ENCODE results near the gene ZNF559. TPM values are rescaled to one million over a fixed set of nuclear protein-coding genes. Genes with fewer than 3 reads are reported as not detected.

Gene ZNF559
- total and polyA plus RNA-seq, 2 of the 8 experiments (the other 6 are each of a cell fraction or from before 2014, with no cell fraction given), result 10.2 to 17.6 TPM

DNA sequence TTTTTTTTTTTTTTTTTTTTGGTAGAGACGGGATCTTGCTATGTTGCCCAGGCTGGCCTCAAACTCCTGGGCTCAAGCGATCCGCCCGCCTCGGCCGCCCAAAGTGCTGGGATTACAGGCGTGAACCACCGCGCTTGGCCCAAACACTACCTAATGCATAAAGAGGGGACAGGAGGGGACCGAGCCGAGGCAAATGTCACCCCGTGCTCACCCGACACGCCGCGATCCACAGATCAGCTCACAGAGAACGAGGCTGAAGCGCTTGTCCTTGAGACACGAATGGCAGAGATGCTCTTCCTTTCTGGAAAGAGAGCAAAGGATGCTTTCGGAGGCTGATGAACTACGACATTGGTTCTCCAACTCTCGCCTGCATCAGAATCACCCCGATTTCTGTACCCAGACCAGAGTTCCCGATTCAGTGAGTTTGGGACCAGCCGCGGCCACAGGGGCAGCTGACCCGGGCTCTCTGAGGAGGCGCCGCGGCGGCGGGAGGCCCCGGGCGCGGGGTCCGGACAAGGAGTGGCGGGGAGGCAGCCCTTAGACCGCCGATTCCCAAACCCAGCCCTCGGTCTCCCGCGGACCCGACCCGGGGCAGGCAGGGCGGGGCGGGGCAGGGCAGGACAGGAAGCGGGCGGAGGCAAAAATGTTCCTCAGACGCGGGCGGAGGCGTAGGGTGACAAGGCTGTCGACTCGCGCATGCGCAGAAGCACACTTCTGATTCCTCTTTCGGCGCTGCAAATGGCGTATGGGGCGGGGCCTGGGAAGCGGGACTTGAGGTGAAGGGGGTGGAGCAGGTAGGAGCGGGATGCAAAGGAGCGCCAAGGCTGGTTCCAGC, 14.6 kb upstream of the ZNF559 start, which contains the start of gene ZNF699:
ZNF699 (minus strand) TSS at position 700 of the 835 bp plus-strand sequence. CDS start 4,719 bp downstream, outside the sequence.
- CTCF ChIA-PET (ENCODE audit: partially characterized antibody), result no interaction called here
- H4K20me1 ChIP-seq (replicated peaks in 1 of 2; ENCODE audit: control insufficient read depth in 1 of 2, insufficient read depth in 2 of 2, low read length in 2 of 2), result no peaks in the 10 kb centered on the region
- H3K23ac ChIP-seq (ENCODE audit: insufficient read length), result no peak within 1 kb of the TSS
- peak; percentile 94 to 97 for DNase-seq (ENCODE audit: low read depth in 1 of 2, low spot score in 2 of 2)
- no peak within 1 kb of the TSS for H2BK20ac ChIP-seq (ENCODE audit: low read length)
- peaks cover 15 to 30% of the 10 kb centered on the region in 2 experiments for H3K9me3 ChIP-seq (ENCODE audit: insufficient read depth in 2 of 2, low read depth in 1 of 2, low read length in 1 of 2)
- H3K56ac ChIP-seq (replicated peaks; ENCODE audit: insufficient read length, low read depth, low read length), result no peak within 1 kb of the TSS
- no peak within 1 kb of the TSS for H2AK5ac ChIP-seq (ENCODE audit: low read depth, low read length)
- H4K8ac ChIP-seq (ENCODE audit: extremely low read depth, insufficient read depth, low read length), result peak within 1 kb of the TSS; percentile 91; the same call in 1 of the 2 replicates
- H3K4me2 ChIP-seq (ENCODE audit: insufficient read depth in 1 of 2, low read depth in 2 of 2, low read length in 2 of 2), result peak within 1 kb of the TSS; percentile 74 to 94
- H3K79me2 ChIP-seq (ENCODE audit: control insufficient read depth in 1 of 2, insufficient read depth in 2 of 2, low read length in 2 of 2), result no peaks in the 10 kb centered on the region
- no peak within 1 kb of the TSS for H3K14ac ChIP-seq (ENCODE audit: insufficient read length)
- H3K4me3 ChIP-seq (ENCODE audit: extremely low read depth in 1 of 4, insufficient read depth in 2 of 4, low read depth in 3 of 4, low read length in 4 of 4), result peak within 1 kb of the TSS; percentile 75 to 92 (median 78)
- FAIRE-seq, result peak; percentile 24
- peak within 1 kb of the TSS; percentile 58 for H4K5ac ChIP-seq (ENCODE audit: insufficient read length, low read depth, low read length)
- H3K27me3 ChIP-seq (replicated peaks in 1 of 4; ENCODE audit: control insufficient read depth in 3 of 4, extremely low read depth in 1 of 4, insufficient read depth in 3 of 4, low read length in 3 of 4), result no peaks in the 10 kb centered on the region
- peak within 1 kb of the TSS; percentile 92; the same call in 1 of the 2 replicates for H2BK15ac ChIP-seq (ENCODE audit: low read length)
- POLR2A ChIA-PET (ENCODE audit: partially characterized antibody), result interaction anchor here (0.6 to 1.5 kb wide), 3 partner anchors 14 to 273 kb away, joined by 3 to 8 read pairs (median 5); partner anchors contain the start of gene ZNF559
- WGBS, 2 experiments (ENCODE audit: extremely low coverage in 1 of 2, insufficient coverage in 1 of 2, insufficient read length in 1 of 2, insufficient replicate concordance in 2 of 2, low coverage in 1 of 2, low lambda C conversion rate in 2 of 2, missing lambda C conversion rate in 1 of 2), result 7% methylated on average over 41 of the region's 63 CpGs; no CpG with 5 or more reads in 1 of the 2 experiments
- H3K18ac ChIP-seq (ENCODE audit: extremely low read depth, low read length), result peak within 1 kb of the TSS; percentile 93
- H3K4me1 ChIP-seq (replicated peaks in 1 of 4; ENCODE audit: control insufficient read depth in 3 of 4, insufficient read depth in 4 of 4, low read length in 3 of 4), result peaks cover 0 to 3% (median 0%) of the 10 kb centered on the region in 4 experiments; a peak in 1 of 7 replicates
- no peak within 1 kb of the TSS for H3K4ac ChIP-seq (replicated peaks; ENCODE audit: insufficient read length, low read depth, low read length)
- H2BK12ac ChIP-seq (ENCODE audit: low read depth, low read length), result peak within 1 kb of the TSS; percentile 92; the same call in 1 of the 2 replicates
- no peaks in the 10 kb centered on the region for H3K79me1 ChIP-seq (ENCODE audit: low read depth, low read length)
- peaks cover 5% of the 10 kb centered on the region; the same call in 1 of the 2 replicates for H3K23me2 ChIP-seq (ENCODE audit: low read depth, low read length)
- H2BK120ac ChIP-seq (replicated peaks; ENCODE audit: low read depth, low read length), result no peak within 1 kb of the TSS
- peak within 1 kb of the TSS; percentile 96; the same call in 1 of the 2 replicates for H2BK5ac ChIP-seq (ENCODE audit: low read depth, low read length)
- H3K9ac ChIP-seq (replicated peaks in 1 of 4; ENCODE audit: extremely low read depth in 1 of 4, low read depth in 3 of 4, low read length in 3 of 4), result peak within 1 kb of the TSS; percentile 51 to 89 (median 66)
- H3K27ac ChIP-seq (ENCODE audit: low read depth, low read length), result peak within 1 kb of the TSS; percentile 82
- no peak within 1 kb of the TSS for H4K91ac ChIP-seq (replicated peaks; ENCODE audit: insufficient read length, low read length)
- peak within 1 kb of the TSS; percentile 100 for H2AFZ ChIP-seq (ENCODE audit: low read length)
- peaks cover 0 to 2% (median 0%) of the 10 kb centered on the region in 4 experiments; a peak in 1 of 8 replicates for H3K36me3 ChIP-seq (ENCODE audit: control insufficient read depth in 2 of 4, insufficient read depth in 4 of 4, low read length in 3 of 4)
- TF ChIP-seq CHD2 (IDR thresholded peaks at IDR 0.05; ENCODE audit: low read length) (no peak), SP2 (IDR thresholded peaks at IDR 0.05; ENCODE audit: low read length) (no peak), PHF8 (conservative IDR thresholded peaks at IDR 0.05; ENCODE audit: low read depth, low read length) (peak; percentile 67), BACH1 (IDR thresholded peaks at IDR 0.05; ENCODE audit: low read length) (no peak), BRCA1 (IDR thresholded peaks at IDR 0.05; ENCODE audit: low read depth, low read length) (no peak), YY1 (IDR thresholded peaks at IDR 0.05; ENCODE audit: low read depth, low read length) (peak; percentile 86), FOSL1 (IDR thresholded peaks at IDR 0.05; ENCODE audit: insufficient read depth, low read depth, low read length) (no peak), HDAC6 (IDR thresholded peaks at IDR 0.05; ENCODE audit: low read depth, low read length) (no peak)
- TF ChIP-seq, protein P1, sequence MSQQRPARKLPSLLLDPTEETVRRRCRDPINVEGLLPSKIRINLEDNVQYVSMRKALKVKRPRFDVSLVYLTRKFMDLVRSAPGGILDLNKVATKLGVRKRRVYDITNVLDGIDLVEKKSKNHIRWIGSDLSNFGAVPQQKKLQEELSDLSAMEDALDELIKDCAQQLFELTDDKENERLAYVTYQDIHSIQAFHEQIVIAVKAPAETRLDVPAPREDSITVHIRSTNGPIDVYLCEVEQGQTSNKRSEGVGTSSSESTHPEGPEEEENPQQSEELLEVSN (IDR thresholded peaks at IDR 0.05), result no peak

Measured in H1 (cell line).